Activated naive CD4-positive, alpha-beta T cell treated with anti-CD3 and anti-CD28 coated beads, Interleukin-2, amount 50 U/mL, for 16 hours (primary cell): Measurements from ENCODE around the gene IFITM1.
"Not testable (repeated sequence)": the region's sequence is repeated elsewhere in the genome, so short reads cannot be mapped to it uniquely, and the experiment has no call there.

Source experiments
- DNase-seq: peaks from one replicate; pipeline ENCODE4 v3.0.0-alpha.2; 2020

IFITM1 gene

DNA sequence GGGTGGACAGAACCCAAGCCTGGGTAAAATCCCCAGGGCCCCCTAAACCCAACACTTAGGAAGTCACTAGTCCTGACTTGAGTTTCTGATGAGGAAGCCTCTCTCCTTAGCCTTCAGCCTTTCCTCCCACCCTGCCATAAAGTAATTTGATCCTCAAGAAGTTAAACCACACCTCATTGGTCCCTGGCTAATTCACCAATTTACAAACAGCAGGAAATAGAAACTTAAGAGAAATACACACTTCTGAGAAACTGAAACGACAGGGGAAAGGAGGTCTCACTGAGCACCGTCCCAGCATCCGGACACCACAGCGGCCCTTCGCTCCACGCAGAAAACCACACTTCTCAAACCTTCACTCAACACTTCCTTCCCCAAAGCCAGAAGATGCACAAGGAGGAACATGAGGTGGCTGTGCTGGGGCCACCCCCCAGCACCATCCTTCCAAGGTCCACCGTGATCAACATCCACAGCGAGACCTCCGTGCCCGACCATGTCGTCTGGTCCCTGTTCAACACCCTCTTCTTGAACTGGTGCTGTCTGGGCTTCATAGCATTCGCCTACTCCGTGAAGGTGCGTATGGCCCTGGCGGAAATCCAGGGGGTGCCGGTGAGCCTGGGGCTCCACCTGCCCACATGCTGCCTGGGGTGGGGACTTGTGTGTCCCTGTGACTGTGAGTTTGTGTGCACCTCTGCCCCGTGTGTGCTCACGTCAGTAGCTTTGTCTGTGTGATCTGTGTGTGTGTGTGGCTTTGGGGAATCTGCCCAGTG is at the start of gene IFITM1:
IFITM1 (plus strand) TSS at position 254 of the 767 bp plus-strand sequence; CDS start at position 385, 131 bp downstream.
- peak; percentile 48 for DNase-seq

DNA sequence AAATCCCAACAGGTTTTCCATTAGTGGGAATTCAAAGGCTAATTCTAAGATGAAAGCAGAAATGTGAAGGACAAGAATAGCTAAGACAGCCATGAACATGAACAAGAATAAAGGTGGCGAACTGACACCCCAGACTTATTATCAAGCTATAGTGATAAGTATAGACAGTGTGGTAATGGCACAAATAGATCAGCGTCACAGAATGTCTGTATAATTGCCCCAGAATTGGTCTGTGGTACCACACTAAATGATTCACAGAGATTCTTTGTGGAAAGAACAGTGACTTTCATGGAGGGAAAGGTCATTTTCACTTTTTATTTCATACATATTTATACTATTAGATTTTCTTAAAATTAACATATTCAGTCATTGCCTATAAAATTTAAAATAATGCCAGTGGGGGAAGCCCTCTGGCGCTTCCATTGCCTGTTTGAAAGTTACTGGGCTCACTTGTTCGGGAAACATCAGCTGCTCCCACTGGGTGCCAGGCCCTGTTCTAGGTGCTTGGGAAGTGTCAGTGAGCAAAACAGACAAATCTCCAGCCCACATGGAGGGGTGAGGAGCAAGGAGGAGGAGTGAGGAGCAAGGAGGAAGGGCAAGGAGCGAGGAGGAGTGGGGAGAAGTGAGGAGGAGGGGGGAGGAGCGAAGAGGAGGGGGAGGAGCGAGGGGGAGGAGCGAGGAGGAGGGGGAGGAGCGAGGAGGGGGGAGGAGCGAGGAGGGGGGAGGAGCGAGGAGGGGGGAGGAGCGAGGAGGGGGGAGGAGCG is 47.0 kb upstream of the IFITM1 start:
- peak; percentile 40 for DNase-seq

DNA sequence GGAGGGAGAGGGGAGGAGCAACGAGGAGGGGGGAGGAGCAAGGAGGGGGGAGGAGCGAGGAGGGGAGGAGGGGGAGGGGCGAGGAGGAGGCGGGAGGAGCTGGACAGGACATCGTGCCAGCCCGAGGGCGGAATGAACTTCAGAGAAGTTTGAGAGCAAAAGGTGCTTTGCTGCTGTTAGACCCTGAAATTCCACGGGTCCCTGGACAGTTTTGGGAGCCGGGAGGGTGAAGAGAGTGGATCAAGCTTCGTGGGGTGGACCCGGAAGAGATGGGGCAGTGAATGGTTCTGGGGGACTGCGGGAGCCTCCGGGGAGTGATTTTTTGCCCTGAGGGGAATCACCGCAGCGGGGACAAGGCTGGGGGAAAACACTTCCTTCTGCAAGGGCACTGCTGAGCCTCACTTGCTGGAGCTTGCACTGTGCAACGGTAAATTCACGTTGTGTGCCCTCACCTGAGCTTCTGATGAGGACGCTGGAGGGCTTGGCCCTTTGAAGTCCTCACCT is 46.3 kb upstream of the IFITM1 start:
- no peak for DNase-seq

DNA sequence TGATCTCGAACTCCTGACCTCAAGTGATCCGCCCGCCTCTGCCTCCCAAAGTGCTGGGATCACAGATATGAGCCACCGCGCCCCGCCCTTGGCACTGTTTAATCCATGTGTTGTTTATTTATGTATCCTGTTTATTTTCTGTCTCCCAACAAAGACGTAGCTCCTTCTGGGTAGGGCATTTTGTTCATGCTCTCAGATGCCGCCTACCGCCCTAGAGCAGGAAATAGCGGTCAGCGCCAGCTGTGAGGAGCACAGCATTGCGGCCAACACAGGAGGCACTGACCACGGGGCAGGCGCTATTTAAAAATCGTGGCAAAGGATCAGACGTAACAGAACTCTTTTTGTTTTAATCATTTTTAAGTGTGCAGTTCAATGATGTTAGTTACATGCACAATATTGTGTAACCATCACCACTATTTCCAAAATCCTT is 45.1 kb upstream of the IFITM1 start:
- DNase-seq, result not testable (repeated sequence)

DNA sequence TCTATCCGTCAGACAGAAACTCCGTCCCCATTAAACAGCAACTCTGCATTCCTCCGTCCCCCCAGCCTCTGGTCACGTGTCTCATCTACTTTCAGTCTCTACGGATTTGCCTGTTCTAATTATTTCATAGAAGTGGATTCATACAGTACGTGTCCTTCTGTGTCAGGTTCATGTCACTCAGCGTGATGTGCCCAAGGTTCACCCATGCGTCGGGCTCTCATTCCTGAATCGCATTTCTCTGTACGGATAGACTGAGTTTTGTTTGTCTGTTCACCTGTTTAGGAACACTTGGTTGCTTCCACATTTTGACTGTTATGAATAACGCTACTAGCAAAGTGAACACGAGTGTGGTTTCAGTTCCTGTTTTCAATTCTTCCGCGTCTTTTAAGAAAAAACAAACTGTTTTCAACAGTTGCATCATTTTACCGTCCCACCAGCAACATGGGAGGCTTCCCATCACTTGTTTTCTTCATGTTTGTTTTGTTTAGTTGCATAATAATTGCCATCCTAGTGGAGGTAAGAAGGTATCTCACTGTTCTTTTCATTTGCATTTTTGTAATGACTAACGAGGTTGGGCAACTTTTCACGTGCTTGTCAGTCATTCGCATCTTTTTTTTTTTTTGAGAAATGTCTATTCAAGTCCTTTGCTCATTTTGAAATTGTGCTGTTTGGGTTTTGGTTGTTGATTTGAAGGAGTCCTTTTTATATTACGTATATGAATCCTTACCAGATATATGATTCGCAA is 44.5 kb upstream of the IFITM1 start:
- DNase-seq, result peak; percentile 61

DNA sequence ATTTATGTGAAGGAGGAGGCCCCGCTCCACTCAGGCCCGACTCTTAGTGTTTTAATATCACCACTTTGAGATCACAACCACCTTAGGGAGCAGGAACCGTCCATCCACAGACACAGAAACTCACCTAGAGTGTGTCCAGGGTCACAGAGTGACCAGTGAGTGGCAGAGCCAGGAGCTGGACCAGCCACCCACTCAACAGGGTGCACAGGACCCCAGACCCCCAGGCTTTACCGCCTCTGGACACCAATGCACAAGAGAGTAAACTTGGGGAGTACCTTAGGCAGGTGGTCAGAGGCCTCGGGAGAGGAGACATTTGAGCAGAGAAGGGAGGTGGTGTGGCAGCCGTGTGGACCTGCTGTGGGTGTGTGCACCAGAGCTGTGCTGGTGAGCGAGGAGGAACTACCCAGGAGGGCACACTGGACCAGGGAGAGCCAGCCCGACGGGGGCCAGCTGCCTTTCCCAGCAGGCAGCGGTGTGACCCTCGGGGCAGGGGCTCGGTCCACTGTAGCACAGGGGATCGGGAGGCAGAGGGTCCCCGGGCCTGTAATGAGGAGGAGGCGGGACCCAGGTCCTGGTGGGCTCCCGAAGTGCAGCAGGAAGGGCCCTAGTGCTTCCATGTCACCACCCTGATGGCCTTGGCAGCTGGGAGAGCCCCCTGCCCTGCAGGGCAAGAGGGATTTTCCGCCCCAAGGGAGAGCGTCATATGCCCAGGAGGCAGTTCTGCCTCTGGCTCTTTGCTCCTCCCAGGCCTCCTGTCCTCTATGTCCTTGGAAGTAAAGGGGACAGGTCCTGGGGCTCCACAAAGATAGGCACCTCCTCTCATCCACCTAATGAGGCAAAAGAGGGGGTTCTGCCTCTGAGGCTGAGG is 43.2 kb upstream of the IFITM1 start:
- no peak for DNase-seq

DNA sequence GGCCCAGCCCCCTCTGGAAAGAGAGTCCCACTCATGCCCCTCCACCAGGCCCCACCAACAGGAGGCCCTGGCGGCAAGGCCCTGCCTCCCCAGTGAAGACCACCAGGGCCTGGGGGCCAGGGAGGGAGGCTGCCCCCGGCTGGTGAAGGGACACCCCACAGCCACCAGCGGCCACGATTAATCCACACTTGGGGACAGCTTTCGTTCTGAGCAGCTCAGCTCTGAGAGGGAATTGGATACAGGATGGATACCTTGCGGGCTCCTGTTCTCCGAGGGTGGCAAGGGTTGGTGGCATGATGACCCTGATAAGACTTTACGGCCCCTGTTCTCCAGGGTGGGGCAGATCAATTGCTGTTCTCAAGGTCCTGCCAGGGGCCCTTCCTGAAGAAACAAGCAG is 42.5 kb upstream of the IFITM1 start:
- DNase-seq, result no peak

DNA sequence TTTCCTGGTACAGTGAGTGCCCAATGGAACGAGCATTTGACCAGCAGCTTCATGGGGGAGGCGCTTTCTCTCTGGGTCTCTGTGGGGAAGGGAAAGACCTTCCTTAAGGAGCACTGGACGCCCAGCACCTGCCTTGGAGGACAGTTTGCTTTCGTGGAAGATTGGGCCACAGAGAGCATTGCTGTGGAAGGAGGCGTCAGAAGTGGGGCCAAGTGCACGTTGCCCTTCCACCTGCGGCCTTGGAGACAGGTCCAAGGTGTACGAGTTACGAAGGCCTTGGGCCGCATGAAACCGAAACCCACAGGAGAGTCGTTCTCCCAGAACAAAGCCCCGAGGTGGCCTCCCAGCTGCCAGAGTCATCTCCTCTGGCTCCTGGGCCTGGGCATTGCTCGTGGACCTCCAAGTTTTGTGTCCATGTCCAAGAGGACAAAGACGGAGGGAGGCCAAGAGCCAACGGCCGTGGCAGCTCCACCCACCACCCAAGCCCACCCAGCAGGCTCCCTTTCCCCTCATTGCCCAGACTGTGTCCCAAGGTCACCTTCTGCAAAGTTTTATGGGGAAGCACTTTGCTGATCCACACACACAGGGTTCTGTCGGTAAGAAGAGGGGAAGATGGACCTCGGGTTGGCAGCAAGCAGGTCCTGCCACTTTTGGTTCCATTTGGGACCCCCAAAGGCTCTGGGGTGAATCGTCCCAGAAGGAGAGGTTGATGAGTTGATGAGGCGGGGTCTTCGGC is 41.5 kb upstream of the IFITM1 start:
- no peak for DNase-seq

DNA sequence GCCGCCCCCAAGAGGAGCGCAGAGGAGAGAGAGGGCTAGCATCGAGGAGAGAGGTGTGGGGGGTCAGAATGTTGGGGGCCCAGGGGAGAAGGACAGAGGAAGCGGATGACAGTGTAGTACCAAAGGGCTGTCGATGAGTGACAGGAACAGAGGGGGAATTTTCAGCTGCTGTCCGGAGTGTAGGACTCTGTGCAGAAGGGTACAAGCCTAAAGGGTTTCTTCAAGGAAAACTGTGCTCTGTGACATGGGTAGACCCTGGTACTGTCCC is 41.0 kb upstream of the IFITM1 start:
- DNase-seq, result no peak

DNA sequence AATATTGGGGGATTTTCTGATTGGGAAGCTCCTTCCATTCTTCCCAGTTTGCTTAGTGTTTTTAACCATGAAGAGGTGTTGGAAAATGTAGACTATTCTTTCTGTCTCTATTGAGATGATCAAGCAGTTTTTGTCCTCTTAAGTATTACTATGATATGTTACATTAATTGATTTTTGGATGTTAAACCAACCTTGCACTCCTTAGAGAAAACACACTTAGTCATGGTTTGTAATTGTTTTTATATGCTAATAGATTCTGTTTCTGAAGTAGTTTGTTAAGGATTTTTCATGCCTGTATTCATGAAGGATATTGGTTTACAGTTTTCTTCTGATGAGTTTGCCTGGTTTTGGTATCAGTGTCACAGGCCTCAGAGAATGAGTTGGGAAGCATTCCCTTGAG is 37.6 kb upstream of the IFITM1 start:
- no peak for DNase-seq

DNA sequence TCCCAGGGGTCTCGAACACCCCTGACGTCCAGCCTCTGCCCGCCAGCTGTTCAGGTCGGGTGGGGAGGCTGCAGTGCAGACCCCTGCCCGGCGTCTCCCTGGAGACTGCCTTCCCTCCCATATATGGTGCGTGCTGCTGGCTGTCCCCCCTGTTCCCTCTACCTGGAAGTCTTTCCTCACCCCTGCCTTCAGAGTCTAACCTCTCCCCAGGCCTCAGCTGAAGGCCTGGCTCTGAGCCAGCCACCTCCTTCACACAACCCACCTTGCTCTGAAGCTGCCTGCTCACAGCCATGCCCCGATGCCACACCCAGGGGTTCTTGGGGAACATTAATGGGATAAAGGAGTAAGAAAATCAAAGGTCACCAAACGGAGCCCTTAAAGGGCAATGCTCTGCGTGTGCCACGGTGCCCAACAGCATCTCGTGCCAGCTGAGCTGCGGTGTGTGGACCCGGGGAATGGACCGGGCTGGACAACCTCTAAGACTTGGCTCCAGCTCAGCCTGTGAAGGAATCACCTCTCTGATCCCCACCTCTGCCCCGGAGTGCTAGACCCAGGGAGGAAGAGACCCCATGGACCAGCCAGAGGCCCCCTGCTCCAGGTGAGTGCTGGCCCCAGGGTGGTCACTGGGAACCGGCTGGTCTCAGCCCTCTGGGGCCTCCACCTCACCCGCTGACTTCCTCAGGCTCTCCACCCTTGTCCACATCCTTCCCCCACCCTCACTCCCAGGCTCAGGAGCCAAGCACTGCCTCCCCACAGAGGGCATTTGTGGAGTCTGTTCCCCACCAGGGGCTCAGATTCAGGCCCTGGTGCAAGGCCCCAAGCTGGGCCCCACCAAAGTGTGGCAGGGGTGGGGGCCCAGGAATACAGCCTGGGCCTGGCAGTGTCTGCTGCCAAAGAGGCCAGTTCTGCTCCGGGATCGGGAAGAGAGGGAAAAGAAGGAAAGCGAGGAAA is 35.6 kb upstream of the IFITM1 start, which contains the start of gene NLRP6:
NLRP6 (plus strand) TSS at position 407 of the 951 bp plus-strand sequence; CDS start at position 570, 163 bp downstream.
- DNase-seq, result no peak

DNA sequence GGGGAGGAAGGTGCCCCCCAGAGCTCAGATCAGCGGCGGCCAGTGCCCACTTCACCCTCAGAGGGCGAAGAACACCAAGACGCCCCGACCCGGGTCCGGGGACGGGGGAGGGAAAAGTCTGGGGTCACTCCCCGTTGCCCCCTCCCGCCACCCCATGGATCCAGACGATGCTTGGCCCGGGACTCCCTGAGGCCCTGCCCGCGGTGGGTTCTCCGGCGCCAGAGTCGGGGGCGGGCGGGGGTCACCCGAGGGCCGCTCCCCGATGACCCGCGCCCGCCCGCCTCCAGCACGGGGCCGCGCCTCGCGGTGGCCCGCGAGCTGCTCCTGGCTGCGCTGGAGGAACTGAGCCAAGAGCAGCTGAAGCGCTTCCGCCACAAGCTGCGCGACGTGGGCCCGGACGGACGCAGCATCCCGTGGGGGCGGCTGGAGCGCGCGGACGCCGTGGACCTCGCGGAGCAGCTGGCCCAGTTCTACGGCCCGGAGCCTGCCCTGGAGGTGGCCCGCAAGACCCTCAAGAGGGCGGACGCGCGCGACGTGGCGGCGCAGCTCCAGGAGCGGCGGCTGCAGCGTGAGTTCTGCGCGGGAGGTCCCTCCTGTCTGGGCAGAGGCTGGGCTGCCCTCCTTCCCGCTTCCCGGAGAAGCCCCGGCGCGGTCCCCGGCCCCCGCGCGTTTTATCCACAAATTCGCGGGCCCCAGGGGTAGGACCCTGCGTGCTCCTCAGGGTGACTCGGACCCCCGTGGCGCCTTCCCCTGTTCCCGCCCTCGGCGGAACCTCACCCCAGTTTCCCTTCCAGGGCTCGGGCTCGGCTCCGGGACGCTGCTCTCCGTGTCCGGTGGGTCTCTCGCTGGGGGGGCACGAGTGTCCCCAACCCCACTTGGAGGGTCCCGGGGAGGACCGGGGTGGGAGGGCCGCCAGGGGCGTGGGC is 34.5 kb upstream of the IFITM1 start:
- no peak for DNase-seq

DNA sequence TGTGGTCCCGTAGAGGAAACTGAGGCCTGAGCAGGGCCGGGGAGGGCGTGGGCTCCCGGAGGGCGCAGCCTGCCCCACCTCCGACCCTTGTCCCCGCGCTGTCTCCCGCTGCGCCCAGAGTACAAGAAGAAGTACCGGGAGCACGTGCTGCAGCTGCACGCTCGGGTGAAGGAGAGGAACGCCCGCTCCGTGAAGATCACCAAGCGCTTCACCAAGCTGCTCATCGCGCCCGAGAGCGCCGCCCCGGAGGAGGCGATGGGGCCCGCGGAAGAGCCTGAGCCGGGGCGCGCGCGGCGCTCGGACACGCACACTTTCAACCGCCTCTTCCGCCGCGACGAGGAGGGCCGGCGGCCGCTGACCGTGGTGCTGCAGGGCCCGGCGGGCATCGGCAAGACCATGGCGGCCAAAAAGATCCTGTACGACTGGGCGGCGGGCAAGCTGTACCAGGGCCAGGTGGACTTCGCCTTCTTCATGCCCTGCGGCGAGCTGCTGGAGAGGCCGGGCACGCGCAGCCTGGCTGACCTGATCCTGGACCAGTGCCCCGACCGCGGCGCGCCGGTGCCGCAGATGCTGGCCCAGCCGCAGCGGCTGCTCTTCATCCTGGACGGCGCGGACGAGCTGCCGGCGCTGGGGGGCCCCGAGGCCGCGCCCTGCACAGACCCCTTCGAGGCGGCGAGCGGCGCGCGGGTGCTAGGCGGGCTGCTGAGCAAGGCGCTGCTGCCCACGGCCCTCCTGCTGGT is 33.7 kb upstream of the IFITM1 start:
- peak; percentile 57 for DNase-seq

DNA sequence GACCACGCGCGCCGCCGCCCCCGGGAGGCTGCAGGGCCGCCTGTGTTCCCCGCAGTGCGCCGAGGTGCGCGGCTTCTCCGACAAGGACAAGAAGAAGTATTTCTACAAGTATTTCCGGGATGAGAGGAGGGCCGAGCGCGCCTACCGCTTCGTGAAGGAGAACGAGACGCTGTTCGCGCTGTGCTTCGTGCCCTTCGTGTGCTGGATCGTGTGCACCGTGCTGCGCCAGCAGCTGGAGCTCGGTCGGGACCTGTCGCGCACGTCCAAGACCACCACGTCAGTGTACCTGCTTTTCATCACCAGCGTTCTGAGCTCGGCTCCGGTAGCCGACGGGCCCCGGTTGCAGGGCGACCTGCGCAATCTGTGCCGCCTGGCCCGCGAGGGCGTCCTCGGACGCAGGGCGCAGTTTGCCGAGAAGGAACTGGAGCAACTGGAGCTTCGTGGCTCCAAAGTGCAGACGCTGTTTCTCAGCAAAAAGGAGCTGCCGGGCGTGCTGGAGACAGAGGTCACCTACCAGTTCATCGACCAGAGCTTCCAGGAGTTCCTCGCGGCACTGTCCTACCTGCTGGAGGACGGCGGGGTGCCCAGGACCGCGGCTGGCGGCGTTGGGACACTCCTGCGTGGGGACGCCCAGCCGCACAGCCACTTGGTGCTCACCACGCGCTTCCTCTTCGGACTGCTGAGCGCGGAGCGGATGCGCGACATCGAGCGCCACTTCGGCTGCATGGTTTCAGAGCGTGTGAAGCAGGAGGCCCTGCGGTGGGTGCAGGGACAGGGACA is 32.9 kb upstream of the IFITM1 start:
- peak; percentile 40 for DNase-seq

DNA sequence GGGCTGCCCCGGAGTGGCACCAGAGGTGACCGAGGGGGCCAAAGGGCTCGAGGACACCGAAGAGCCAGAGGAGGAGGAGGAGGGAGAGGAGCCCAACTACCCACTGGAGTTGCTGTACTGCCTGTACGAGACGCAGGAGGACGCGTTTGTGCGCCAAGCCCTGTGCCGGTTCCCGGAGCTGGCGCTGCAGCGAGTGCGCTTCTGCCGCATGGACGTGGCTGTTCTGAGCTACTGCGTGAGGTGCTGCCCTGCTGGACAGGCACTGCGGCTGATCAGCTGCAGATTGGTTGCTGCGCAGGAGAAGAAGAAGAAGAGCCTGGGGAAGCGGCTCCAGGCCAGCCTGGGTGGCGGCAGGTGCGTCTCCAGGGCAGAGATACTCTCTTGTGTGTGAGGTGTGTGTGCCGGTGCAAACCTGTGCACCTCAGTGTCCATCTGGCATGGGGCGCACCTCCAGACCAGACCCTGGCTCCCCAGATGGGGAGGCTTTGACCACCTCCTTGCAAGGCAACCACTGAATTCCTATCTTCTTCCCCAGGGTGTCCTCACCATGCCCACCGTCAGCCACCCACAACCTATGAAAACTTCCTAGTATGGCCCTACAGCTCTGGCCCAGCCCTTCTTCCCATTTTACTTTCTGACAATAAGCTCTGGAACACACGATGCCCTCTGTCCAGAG is 32.2 kb upstream of the IFITM1 start:
- DNase-seq, result no peak

DNA sequence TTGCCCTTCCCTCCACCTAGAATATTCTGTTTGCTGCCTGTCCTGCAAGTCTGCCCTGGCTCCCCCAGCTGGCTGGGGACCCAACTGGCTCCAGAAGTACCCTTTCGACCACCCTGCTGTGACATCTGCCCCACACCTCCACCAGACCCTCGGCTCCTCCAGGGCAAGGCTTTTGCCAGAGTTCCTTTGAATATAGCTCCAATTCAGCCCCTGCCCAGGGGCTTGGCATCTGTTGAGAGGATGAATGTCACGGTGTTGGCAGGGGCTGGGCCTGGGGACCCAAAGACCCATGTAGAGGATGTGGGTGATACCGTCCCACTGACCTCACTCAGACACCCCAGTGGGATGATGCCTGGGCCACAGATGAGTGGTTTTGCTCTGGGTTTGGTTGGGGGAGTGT is 31.7 kb upstream of the IFITM1 start:
- no peak for DNase-seq
